IPS-20b (cell line): Measurements from ENCODE around the gene ATP6V1G1.
A peak's percentile ranks its signal among the peaks of the same experiment; 100 is the strongest.

Source experiments
- H3K27ac ChIP-seq: one replicate; pipeline ENCODE4 v1.5.1; 2013; ENCODE audit warnings: low read length
- H3K27me3 ChIP-seq: 2 replicates; pipeline ENCODE4 v1.6.1; 2013; ENCODE audit warnings: mild to moderate bottlenecking, low read length, inconsistent platforms; ENCODE audit not compliant: insufficient read depth
- H3K36me3 ChIP-seq: 2 replicates; pipeline ENCODE4 v1.6.1; 2013; ENCODE audit warnings: low read depth, mild to moderate bottlenecking, inconsistent platforms, low read length, moderate library complexity; ENCODE audit not compliant: insufficient read depth
- H3K4me1 ChIP-seq: 2 replicates; pipeline ENCODE4 v1.6.1; 2013; ENCODE audit warnings: mild to moderate bottlenecking, control low read depth, inconsistent platforms, low read length, moderate library complexity; ENCODE audit not compliant: insufficient read depth
- H3K4me3 ChIP-seq: 2 replicates; pipeline ENCODE4 v1.5.1; 2013; ENCODE audit warnings: mild to moderate bottlenecking, low read length, inconsistent platforms
- H3K9ac ChIP-seq: 2 replicates; pipeline ENCODE4 v1.6.1; 2013; ENCODE audit warnings: low read depth, mild to moderate bottlenecking, inconsistent platforms, low read length, moderate library complexity
- H3K9me3 ChIP-seq: 2 replicates; pipeline ENCODE4 v1.6.1; 2013; ENCODE audit warnings: mild to moderate bottlenecking, low read depth, low read length, inconsistent platforms; ENCODE audit not compliant: insufficient read depth

Gene ATP6V1G1, protein sequence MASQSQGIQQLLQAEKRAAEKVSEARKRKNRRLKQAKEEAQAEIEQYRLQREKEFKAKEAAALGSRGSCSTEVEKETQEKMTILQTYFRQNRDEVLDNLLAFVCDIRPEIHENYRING

DNA sequence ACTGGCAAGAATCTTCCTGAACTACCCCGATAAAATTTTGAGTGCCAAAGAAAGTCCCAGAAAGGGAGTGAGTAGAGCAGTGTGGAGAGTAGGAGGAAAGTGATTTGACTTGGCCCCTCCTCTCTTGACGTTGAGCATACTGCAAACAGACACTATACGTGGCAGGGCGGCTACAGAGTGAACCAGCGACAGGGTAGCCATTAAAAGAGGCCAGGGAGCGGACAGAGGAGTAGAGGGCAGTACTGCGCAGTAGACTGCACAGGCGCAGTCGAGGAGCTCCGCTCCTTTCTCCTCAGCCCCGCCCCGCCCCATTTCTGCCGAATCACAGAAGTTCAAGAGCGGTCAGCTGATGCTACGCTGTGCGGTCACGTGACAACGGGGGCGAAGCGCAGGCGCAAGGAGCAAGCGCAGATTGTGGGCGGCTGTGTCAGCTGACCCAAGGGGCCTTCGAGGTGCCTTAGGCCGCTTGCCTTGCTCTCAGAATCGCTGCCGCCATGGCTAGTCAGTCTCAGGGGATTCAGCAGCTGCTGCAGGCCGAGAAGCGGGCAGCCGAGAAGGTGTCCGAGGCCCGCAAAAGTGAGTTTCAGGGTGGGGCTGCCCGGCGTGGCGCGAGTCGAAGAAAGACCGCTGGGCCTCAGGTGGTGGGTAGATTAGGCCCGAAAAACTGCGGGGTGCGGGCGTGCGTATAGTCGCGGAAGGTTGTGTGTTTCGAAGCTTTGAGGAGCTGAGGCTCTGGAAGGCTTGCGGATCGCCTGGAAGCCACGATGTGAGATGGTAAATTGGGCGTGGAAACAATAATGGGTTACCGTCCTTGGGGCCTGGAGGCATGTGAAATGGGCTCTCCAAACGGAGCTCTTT lies at the start of gene ATP6V1G1:
TSS of gene ATP6V1G1 (plus strand) at position 425 of the 858 bp plus-strand sequence. CDS start at position 495, 70 bp downstream.
- Histone ChIP-seq H3K9ac (peak within 1 kb of the TSS; percentile 99), H3K27me3 (no peaks in the 10 kb centered on the region), H3K36me3 (peaks cover 13% of the 10 kb centered on the region), H3K9me3 (no peaks in the 10 kb centered on the region; the same call in 1 of the 2 replicates), H3K4me3 (peak within 1 kb of the TSS; percentile 100), H3K4me1 (peaks cover 20% of the 10 kb centered on the region), H3K27ac (peak within 1 kb of the TSS; percentile 93)

DNA sequence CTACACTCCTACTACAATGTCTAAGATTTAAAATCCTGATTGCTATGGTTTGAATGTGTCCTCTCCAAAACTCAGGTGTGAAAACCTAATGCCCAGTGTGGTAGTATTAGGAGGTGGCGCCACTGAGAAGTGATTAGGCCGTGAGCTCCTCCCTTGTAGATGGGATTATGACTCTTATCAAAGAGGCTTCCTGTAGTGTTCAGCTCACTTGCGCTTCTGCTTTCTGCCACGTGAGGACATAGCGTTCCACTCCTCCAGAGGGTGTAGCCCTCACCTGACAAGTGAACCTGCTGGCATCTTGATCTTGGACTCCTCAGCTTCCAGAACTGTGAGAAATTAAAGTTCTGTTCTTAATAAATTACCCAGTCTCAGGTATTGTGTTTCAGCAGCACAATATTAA lies 49.3 kb upstream of the ATP6V1G1 start:
- H3K9me3 ChIP-seq = no peaks in the 10 kb centered on the region
- H3K36me3 ChIP-seq = no peaks in the 10 kb centered on the region
- peaks cover 4% of the 10 kb centered on the region; the same call in 1 of the 2 replicates for H3K4me1 ChIP-seq
- no peak overlapping the region for H3K4me3 ChIP-seq
- H3K9ac ChIP-seq = no peak overlapping the region
- H3K27me3 ChIP-seq = no peaks in the 10 kb centered on the region
- no peak overlapping the region for H3K27ac ChIP-seq

DNA sequence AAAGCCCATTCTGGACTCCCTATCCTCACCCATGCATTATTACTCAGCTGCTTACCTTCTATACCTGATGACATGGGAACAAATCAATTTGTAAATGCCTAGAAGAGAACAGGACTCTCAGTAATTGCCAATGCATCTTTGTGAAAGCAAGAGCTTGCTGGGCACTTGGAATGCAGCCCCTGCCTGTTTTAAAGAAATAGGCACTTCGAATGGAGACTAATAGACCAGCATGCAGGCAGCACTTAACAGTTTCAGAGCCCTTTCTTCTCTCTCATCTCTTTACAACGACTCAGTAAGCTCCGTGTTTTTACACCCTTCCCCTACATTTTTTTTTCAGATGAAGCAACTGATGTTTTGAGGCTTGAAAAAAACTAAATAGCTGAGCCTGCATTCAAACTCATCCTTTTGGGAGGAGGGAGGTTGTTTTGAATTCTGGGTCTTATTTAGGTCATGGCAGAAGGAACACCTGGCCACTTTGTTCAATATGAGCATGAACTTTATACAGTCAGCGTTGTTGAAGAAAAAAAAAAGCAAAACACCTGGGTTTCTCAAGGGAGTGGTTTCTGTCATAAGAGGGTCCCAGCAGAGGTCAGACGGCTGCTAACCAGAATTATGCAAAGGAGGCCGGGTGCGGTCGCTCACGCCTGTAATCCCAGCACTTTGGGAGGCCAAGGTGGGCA lies 47.7 kb upstream of the ATP6V1G1 start:
- no peaks in the 10 kb centered on the region for H3K27me3 ChIP-seq
- H3K9me3 ChIP-seq = no peaks in the 10 kb centered on the region
- peaks cover 4% of the 10 kb centered on the region; the same call in 1 of the 2 replicates for H3K4me1 ChIP-seq
- H3K4me3 ChIP-seq = no peak overlapping the region
- no peak overlapping the region for H3K27ac ChIP-seq
- H3K36me3 ChIP-seq = no peaks in the 10 kb centered on the region
- no peak overlapping the region for H3K9ac ChIP-seq

DNA sequence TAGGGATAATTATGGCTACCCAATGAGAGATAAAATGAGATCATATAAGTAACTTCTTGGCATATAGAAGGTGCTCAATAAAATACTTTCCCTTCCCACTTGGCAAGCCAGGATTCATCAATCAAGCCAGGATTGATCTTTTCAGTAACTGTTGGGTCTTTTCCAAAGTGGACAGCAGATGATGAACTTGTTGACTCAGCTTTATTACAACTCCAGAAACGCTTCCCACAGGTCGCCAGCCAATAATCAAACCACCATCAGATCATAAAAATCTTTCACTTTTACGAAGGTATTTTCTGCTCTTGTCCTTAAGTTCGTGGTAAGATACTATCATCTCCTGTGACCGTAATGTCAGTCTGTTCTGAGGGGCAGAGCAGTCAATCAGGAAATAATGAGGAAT lies 42.5 kb upstream of the ATP6V1G1 start:
- no peaks in the 10 kb centered on the region for H3K4me1 ChIP-seq
- H3K36me3 ChIP-seq = no peaks in the 10 kb centered on the region
- H3K27me3 ChIP-seq = peaks cover 10% of the 10 kb centered on the region; the same call in 1 of the 2 replicates
- no peak overlapping the region for H3K9ac ChIP-seq
- no peak overlapping the region for H3K4me3 ChIP-seq
- H3K27ac ChIP-seq = no peak overlapping the region
- no peaks in the 10 kb centered on the region for H3K9me3 ChIP-seq

DNA sequence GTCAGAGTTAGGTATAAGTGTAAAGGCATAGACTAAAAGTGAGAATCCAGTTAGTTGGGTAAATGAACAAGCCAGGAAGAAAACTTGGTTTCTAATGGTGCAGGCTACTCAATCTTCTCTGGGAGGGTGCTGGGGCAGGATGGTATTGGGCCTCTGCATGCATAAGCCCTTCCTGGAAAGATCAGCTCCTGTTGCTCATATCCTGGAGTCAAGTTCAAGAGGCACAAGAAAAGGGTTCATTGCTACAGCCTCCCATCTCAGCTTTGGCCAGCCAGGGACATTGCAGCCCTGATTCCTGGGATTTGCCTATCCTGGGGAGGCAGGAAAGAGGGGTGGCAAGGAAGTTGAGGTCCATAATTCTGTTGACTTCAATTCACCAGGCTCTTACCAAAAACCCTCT lies 40.7 kb upstream of the ATP6V1G1 start:
- H3K9ac ChIP-seq = no peak overlapping the region
- H3K4me3 ChIP-seq = no peak overlapping the region
- H3K27ac ChIP-seq = no peak overlapping the region
- no peaks in the 10 kb centered on the region for H3K9me3 ChIP-seq
- H3K27me3 ChIP-seq = peaks cover 10% of the 10 kb centered on the region; the same call in 1 of the 2 replicates
- H3K4me1 ChIP-seq = no peaks in the 10 kb centered on the region
- H3K36me3 ChIP-seq = no peaks in the 10 kb centered on the region

DNA sequence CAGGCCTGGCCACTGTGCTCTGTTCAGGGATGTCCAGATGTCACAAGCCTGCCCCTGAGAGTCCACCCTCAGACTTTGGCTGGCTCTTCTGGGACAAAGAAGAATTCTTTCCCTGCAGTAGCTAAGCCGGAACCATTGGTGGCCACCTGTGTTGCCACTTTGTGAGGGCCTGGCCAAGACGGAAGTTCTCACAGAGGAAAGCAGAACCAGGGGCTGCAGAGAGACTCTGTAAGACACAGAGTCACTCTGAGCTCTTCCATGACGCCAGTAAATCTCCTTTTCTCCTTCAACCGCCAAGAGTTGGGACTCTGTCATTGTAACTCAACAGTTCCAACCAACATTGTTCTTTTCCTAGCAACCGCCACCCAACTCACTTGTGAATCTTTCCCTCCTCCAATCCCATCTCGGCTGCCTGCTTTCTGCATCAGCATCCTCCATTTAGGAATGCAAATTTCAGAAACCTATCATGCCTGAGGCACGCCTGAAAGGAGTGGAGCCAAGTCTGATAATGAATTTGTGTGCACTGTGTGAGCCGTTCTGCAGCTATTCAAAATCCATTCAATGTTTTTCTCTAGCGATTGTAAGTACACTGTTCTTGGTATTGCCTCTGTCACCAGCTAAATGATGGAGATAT lies 37.8 kb upstream of the ATP6V1G1 start:
- H3K4me3 ChIP-seq = no peak overlapping the region
- no peaks in the 10 kb centered on the region for H3K9me3 ChIP-seq
- H3K36me3 ChIP-seq = no peaks in the 10 kb centered on the region
- no peak overlapping the region for H3K9ac ChIP-seq
- H3K4me1 ChIP-seq = no peaks in the 10 kb centered on the region
- no peak overlapping the region for H3K27ac ChIP-seq
- peaks cover 10% of the 10 kb centered on the region; the same call in 1 of the 2 replicates for H3K27me3 ChIP-seq

DNA sequence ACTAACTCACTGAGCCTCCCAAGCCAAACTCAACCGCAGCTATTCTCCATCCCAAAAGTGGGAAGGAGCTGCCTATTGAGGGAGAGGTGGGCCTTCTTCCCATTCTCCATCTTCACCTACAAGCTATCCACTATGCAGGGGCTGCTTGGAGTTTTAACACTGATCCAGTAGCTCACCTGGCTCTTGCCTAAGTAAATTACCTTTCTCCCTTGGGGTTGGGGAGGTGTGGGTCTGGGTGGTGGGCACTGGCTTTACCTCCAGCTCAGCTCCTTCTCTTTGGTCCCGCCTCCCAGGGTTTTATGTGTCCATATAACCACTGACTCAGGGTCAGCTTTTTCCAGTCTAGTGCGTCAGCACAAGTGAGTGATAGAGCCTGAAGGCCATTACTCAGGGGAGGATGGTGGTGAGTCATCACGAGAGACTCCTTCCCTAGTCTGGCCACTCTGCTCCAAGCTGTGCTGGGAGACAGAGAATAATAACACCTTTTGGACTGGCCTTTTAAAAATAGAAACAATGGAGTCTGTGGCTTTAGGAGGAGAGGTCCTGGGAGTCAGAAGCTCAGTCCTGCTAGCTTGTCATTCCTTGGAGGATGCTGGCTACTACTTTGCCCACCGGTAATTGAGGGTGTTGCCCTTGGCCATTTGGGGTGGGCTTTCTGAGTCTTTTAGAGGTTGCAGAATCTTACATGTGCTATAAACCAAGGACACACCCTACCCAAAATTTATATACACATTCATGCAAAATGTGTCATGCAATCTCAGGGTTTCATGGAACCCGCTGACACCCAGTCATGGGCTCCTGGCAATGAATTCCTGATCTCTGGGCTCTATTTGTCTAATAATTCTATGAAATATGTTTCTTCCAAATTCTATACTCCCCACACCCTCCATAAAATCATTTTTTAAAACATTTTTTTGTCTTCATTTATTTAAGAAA lies 35.6 kb upstream of the ATP6V1G1 start:
- Histone ChIP-seq H3K9ac (no peak overlapping the region), H3K36me3 (no peaks in the 10 kb centered on the region), H3K27ac (no peak overlapping the region), H3K4me3 (no peak overlapping the region), H3K9me3 (no peaks in the 10 kb centered on the region), H3K27me3 (0 out of 2 replicates have a peak, but pooled peaks cover 5% of the 10 kb centered on the region), H3K4me1 (no peaks in the 10 kb centered on the region)

DNA sequence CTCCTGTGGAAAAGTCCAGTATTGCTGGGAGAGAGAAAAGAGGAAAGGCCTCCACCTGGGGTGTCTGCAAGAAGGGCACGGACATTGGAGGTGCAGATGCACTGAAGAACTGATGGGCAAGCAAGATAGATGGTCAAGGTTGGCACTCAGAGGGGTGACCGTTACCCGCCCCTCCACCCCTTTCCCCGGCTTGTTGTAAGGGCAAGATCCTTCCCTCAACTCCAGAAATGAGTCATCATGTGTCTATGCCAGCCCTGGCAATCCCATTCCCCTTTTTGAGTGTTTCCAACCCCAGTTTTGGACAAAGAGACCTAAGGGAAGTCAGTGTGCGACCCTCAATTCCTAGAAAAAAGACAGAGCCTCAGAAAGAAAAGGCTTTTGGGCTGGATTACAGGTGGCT lies 34.9 kb upstream of the ATP6V1G1 start:
- Histone ChIP-seq H3K36me3 (no peaks in the 10 kb centered on the region), H3K4me3 (no peak overlapping the region), H3K9ac (no peak overlapping the region), H3K27me3 (0 out of 2 replicates have a peak, but pooled peaks cover under 1% of the 10 kb centered on the region), H3K27ac (no peak overlapping the region), H3K4me1 (no peaks in the 10 kb centered on the region), H3K9me3 (no peaks in the 10 kb centered on the region)

DNA sequence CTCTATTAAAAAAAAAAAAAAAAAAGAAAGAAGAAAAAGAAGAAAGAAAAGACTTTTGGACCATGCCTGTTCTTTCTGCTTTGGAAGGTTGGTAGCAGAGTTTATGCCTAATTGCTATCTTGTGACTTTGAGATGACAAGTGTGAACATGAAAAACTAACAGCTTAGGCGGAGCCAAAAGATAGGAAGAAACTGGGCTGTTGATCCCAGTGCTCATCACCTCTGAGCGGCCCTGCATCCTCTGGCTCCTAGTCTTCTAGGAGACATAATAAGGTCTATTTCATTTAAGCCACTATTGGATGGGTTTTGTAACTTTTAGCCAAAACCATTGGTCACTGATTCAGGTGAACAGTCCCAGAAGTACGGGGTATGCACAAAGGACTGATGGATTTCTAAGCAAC lies 34.4 kb upstream of the ATP6V1G1 start:
- no peaks in the 10 kb centered on the region for H3K4me1 ChIP-seq
- H3K4me3 ChIP-seq = no peak overlapping the region
- H3K9me3 ChIP-seq = no peaks in the 10 kb centered on the region
- H3K27me3 ChIP-seq = no peaks in the 10 kb centered on the region
- H3K9ac ChIP-seq = no peak overlapping the region
- H3K27ac ChIP-seq = no peak overlapping the region
- H3K36me3 ChIP-seq = no peaks in the 10 kb centered on the region

DNA sequence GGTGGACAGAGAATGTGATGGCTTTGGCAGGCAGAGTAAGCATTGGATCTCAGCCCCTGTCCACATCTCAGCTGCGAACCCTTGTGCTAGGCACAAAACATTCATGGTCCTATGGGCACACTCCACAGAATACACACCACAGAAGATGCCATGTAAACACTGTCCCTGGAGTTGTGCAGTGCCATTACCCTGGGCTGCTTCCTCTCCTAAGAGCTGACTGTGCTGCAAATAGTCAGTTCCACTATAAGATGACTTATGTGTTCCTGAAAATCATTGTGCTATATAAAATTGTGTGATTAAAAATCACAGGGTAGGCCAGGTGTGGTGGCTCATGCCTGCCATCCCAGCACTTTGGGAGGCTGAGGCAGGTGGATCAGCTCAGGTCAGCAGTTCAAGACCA lies 31.9 kb upstream of the ATP6V1G1 start:
- Histone ChIP-seq H3K36me3 (no peaks in the 10 kb centered on the region), H3K4me1 (no peaks in the 10 kb centered on the region), H3K27ac (no peak overlapping the region), H3K9me3 (no peaks in the 10 kb centered on the region), H3K9ac (no peak overlapping the region), H3K27me3 (no peaks in the 10 kb centered on the region), H3K4me3 (no peak overlapping the region)
